GM21390 (cell line): ENCODE measurements around the gene ERVK3-1.

Experiments used
- ATAC-seq: cut with Tn5 transposase; IDR thresholded peaks from one replicate; pipeline ENCODE4 v1.9.1; 2021; ENCODE audit not compliant: unreplicated experiment

The ERVK3-1 gene

DNA sequence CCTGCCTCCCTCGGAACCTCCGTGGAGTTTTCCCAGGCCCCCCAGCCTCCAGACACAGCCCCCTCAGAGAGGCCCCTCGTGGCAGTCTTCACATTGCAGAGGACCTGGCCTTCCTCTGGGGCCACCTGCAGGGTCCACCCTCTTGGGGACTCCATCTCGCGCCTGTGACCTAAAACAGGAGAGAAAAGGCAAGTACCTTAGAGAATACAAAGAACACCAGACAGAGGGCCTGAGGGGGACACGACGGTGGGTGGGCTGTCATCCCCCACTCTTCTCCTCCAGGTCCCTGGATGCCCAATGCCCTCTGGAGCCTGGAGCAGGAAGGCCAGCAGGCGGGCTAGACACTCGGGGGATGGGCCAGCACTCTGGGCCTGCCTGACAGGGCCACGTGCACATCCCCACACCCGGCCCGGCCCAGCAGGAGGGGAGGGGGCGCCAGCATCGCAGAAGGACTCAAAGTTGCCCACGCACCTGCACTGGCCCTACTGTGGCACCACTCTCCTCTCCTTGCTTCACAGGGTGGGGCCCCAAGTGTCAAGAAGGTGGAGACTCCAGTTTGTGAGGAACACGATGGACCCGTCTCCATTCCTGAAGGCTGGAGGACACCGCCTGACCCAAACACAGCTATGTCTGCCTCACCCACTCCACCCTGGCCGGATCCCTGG is 52.4 kb downstream of the ERVK3-1 start:
- no peak for ATAC-seq

GRCh38 chr19:58361900-58362271 is 56.7 kb downstream of the ERVK3-1 start:
- ATAC-seq = peak; percentile 1

GRCh38 chr19:58362272-58362994 is 57.3 kb downstream of the ERVK3-1 start, which contains the start of gene ZNF497:
TSS of gene ZNF497 (minus strand) at chr19:58362751. CDS start at chr19:58357635, 5,116 bp downstream.
- ATAC-seq = peak; percentile 89

GRCh38 chr19:58364146-58364545 is 59.0 kb downstream of the ERVK3-1 start:
- no peak for ATAC-seq
